HepG2 (cell line): ENCODE results near the gene EIF4A3. TPM values are rescaled to one million over a fixed set of nuclear protein-coding genes. Genes with fewer than 3 reads are reported as not detected.

Experiments used
- ETV5 ChIP-seq: IDR thresholded peaks from 2 replicates; pipeline ENCODE4 v1.6.1; 2018; ENCODE audit warnings: missing biosample characterization, missing genetic modification reagents, inconsistent platforms, borderline replicate concordance
- FOXO1 ChIP-seq: sonication (generic); formaldehyde crosslinking; IDR thresholded peaks from 2 replicates; pipeline ENCODE4 v1.4.0; 2020; ENCODE audit warnings: missing genetic modification reagents
- HDAC1 ChIP-seq: sonication (generic); formaldehyde crosslinking; IDR thresholded peaks from 2 replicates; pipeline ENCODE4 v1.5.1; 2020; ENCODE audit warnings: mild to moderate bottlenecking, missing genetic modification reagents
- JDP2 ChIP-seq: sonication (generic); formaldehyde crosslinking; IDR thresholded peaks from 2 replicates; pipeline ENCODE4 v1.8.1; 2022; ENCODE audit warnings: missing genetic modification reagents, borderline replicate concordance
- KDM1A ChIP-seq: IDR thresholded peaks from 2 replicates; pipeline ENCODE4 v1.6.1; 2016; ENCODE audit warnings: missing compliant biosample characterization
- MED1 ChIP-seq: sonication (generic); formaldehyde crosslinking; IDR thresholded peaks from 2 replicates; pipeline ENCODE4 v1.4.0; 2020; ENCODE audit warnings: missing genetic modification reagents
- MIER3 ChIP-seq: IDR thresholded peaks from 2 replicates; pipeline ENCODE4 v1.6.1; 2016; ENCODE audit warnings: missing compliant biosample characterization, borderline replicate concordance
- ONECUT2 ChIP-seq: sonication (generic); formaldehyde crosslinking; IDR thresholded peaks from 2 replicates; pipeline ENCODE4 v1.4.0; 2020; ENCODE audit warnings: missing genetic modification reagents
- PPARG ChIP-seq: conservative IDR thresholded peaks from 2 replicates; pipeline ENCODE4 v1.6.1; 2016; ENCODE audit warnings: missing biosample characterization, missing genetic modification reagents
- PRPF4 ChIP-seq: fragments of 200-400 bp; formaldehyde crosslinking; IDR thresholded peaks from 2 replicates; pipeline ENCODE4 v1.6.1; 2016; ENCODE audit warnings: low read length, low read depth; ENCODE audit not compliant: poor library complexity, severe bottlenecking
- RARG ChIP-seq: sonication (generic); formaldehyde crosslinking; IDR thresholded peaks from 2 replicates; pipeline ENCODE4 v1.4.0; 2020; ENCODE audit warnings: low read depth, mild to moderate bottlenecking, missing genetic modification reagents
- RFX3 ChIP-seq: IDR thresholded peaks from 2 replicates; pipeline ENCODE4 v1.6.1; 2016; ENCODE audit warnings: missing biosample characterization, missing genetic modification reagents
- SIX4 ChIP-seq: sonication (generic); formaldehyde crosslinking; IDR thresholded peaks from 2 replicates; pipeline ENCODE4 v1.4.0; 2020; ENCODE audit warnings: missing genetic modification reagents
- SP140L ChIP-seq: sonication (generic); formaldehyde crosslinking; IDR thresholded peaks from 2 replicates; pipeline ENCODE4 v1.4.0; 2020; ENCODE audit warnings: missing genetic modification reagents, borderline replicate concordance
- SP5 ChIP-seq: IDR thresholded peaks from 2 replicates; pipeline ENCODE4 v1.6.1; 2016; ENCODE audit warnings: low read depth, borderline replicate concordance
- SRSF4 ChIP-seq: fragments of 200-400 bp; formaldehyde crosslinking; IDR thresholded peaks from one replicate; pipeline ENCODE4 v1.6.1; 2018; ENCODE audit warnings: mild to moderate bottlenecking, low read depth, low read length, moderate library complexity; ENCODE audit not compliant: poor library complexity, severe bottlenecking
- STAT5B ChIP-seq: sonication (generic); formaldehyde crosslinking; IDR thresholded peaks from 2 replicates; pipeline ENCODE4 v1.4.0; 2020; ENCODE audit warnings: missing genetic modification reagents
- ZBED4 ChIP-seq: sonication (generic); formaldehyde crosslinking; IDR thresholded peaks from 2 replicates; pipeline ENCODE4 v1.4.0; 2020; ENCODE audit warnings: missing genetic modification reagents, borderline replicate concordance
- ZNF33B ChIP-seq: sonication (generic); formaldehyde crosslinking; IDR thresholded peaks from 2 replicates; pipeline ENCODE4 v1.5.1; 2020; ENCODE audit warnings: mild to moderate bottlenecking, missing genetic modification reagents
- ZNF543 ChIP-seq: sonication (generic); formaldehyde crosslinking; IDR thresholded peaks from 2 replicates; pipeline ENCODE4 v1.4.0; 2020; ENCODE audit warnings: mild to moderate bottlenecking, missing genetic modification reagents
- ZNF777 ChIP-seq: sonication (generic); formaldehyde crosslinking; IDR thresholded peaks from 2 replicates; pipeline ENCODE4 v1.4.0; 2020; ENCODE audit warnings: missing genetic modification reagents
- polyA plus RNA-seq, 8 experiments: library from polyadenylated mRNA; depleted of rRNA in 3 of 8; stranded (reverse) in 7 of 8; unstranded in 1 of 8; fragments of >200 nt; fragmentation: Illumina TruSeq in 4 of 8; extraction: Trizol in 4 of 8; gene quantifications; 2 replicates each; pipeline versions ENCODE4 v1.2.1 to v1.2.3, GENCODE V29; 2011 to 2016; ENCODE audit warnings: low read depth in 4 of 8, missing spikeins in 1 of 8, mixed read lengths in 1 of 8; ENCODE audit not compliant: insufficient read depth in 1 of 8
- total RNA-seq, 5 experiments: library from RNA; depleted of rRNA; stranded (reverse); fragments of >200 nt; fragmentation: Illumina TruSeq; extraction: Trizol; gene quantifications; 2 replicates each; pipeline ENCODE4 v1.2.3, GENCODE V29; 2016; ENCODE audit warnings: low read depth in 1 of 5
- TF ChIP-seq, protein P1 (sequence below): sonication (generic); formaldehyde crosslinking; conservative IDR thresholded peaks from 2 replicates; pipeline ENCODE4 v1.8.0; 2022; ENCODE audit warnings: mild to moderate bottlenecking, moderate library complexity, missing genetic modification reagents
- TF ChIP-seq, protein P2 (sequence below): sonication (generic); formaldehyde crosslinking; IDR thresholded peaks from 2 replicates; pipeline ENCODE4 v1.9.0; 2021; ENCODE audit warnings: missing genetic modification reagents, mild to moderate bottlenecking, borderline replicate concordance

Gene EIF4A3
- total and polyA plus RNA-seq, 2 of the 13 experiments (the other 11 are each of a cell fraction or from before 2014, with no cell fraction given), result 145 to 187 TPM

DNA sequence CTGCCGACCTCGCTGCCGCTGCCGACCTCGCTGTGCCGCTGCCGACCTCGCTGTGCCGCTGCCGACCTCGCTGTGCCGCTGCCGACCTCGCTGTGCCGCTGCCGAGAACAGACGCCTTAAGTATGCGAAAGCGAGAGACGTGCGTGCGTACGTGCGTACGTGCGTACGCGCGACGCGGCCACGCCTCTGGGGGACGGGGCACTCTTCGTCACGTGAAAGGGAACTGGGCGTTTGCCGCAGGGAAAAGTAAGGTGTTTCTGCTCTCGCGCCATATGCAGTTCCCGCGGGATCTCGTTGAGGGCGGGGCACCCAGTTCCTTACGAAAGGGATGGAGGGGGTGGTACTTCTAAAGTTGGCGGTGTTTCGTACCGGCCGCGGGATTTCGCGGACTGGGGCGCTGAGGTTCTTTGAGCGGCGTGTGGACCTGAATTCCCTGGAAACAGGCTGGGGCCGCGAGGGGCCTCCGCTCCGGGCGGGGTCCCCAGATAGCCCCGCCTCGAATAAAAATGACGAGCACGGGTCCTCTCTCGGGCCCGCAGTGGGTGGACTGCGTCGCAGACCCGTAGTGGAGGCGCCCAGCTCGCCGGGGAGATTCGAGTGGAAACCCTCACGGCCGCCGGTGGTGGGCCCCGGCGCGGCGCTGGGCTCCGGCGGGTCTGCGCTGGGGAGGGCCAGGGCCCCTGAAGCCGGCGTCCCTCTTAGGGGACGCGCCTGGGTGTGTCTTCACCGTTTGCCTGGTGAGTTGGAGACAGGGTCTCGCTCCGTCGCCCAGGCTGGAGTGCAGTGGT, at the start of gene EIF4A3 (continued):
- TF ChIP-seq ZBED4 (peak; percentile 41; the same call in 1 of the 2 replicates), SP140L (CRISPR knock-in tag) (no peak), KDM1A (CRISPR knock-in tag) (peak; percentile 45; the same call in 1 of the 2 replicates), MED1 (CRISPR knock-in tag) (peak; percentile 88), STAT5B (CRISPR knock-in tag) (no peak; the same call in 1 of the 2 replicates), PRPF4 (no peak), ONECUT2 (CRISPR knock-in tag) (no peak; the same call in 1 of the 2 replicates), JDP2 (CRISPR knock-in tag) (no peak; the same call in 1 of the 2 replicates), PPARG (CRISPR knock-in tag) (no peak; the same call in 1 of the 2 replicates), HDAC1 (CRISPR knock-in tag) (peak; percentile 85), RARG (CRISPR knock-in tag) (no peak), SIX4 (no peak; the same call in 1 of the 2 replicates), ZNF33B (CRISPR knock-in tag) (peak; percentile 53; the same call in 1 of the 2 replicates), ZNF777 (CRISPR knock-in tag) (peak; percentile 65), SP5 (CRISPR knock-in tag) (peak; percentile 95), ETV5 (CRISPR knock-in tag) (no peak; the same call in 1 of the 2 replicates), ZNF543 (peak; percentile 93; the same call in 1 of the 2 replicates), MIER3 (CRISPR knock-in tag) (peak; percentile 89; the same call in 1 of the 2 replicates), RFX3 (CRISPR knock-in tag) (0 out of 2 replicates have a peak, but pooled peaks have one; percentile 6), FOXO1 (peak; percentile 77), SRSF4 (no peak)
- TF ChIP-seq, protein P1, sequence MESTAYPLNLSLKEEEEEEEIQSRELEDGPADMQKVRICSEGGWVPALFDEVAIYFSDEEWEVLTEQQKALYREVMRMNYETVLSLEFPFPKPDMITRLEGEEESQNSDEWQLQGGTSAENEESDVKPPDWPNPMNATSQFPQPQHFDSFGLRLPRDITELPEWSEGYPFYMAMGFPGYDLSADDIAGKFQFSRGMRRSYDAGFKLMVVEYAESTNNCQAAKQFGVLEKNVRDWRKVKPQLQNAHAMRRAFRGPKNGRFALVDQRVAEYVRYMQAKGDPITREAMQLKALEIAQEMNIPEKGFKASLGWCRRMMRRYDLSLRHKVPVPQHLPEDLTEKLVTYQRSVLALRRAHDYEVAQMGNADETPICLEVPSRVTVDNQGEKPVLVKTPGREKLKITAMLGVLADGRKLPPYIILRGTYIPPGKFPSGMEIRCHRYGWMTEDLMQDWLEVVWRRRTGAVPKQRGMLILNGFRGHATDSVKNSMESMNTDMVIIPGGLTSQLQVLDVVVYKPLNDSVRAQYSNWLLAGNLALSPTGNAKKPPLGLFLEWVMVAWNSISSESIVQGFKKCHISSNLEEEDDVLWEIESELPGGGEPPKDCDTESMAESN (CRISPR knock-in tag), result peak; percentile 94
- TF ChIP-seq, protein P2, sequence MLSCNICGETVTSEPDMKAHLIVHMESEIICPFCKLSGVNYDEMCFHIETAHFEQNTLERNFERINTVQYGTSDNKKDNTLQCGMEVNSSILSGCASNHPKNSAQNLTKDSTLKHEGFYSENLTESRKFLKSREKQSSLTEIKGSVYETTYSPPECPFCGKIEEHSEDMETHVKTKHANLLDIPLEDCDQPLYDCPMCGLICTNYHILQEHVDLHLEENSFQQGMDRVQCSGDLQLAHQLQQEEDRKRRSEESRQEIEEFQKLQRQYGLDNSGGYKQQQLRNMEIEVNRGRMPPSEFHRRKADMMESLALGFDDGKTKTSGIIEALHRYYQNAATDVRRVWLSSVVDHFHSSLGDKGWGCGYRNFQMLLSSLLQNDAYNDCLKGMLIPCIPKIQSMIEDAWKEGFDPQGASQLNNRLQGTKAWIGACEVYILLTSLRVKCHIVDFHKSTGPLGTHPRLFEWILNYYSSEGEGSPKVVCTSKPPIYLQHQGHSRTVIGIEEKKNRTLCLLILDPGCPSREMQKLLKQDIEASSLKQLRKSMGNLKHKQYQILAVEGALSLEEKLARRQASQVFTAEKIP (CRISPR knock-in tag), result no peak
